Cardiac muscle cell (in vitro differentiated cells and primary cell): Measurements from ENCODE around the gene SIL1. TPM values are rescaled to one million over a fixed set of nuclear protein-coding genes. Genes with fewer than 3 reads are reported as not detected.

ENCODE experiments used
- DNase-seq, 2 donors: peaks; one replicate each; pipeline versions ENCODE4 v3.0.0 to v3.0.0-alpha.2; 2010 to 2017; ENCODE audit warnings: low read depth in 1 of 2, low spot score in 1 of 2
- H3K27ac ChIP-seq: fragments of 200-600 bp; sonication (generic); 2 replicates; pipeline ENCODE4 v1.5.1; 2016
- H3K27me3 ChIP-seq: fragments of 200-600 bp; sonication (generic); 2 replicates; pipeline ENCODE4 v1.6.0; 2016; ENCODE audit warnings: control low read depth
- H3K36me3 ChIP-seq: fragments of 200-600 bp; sonication (generic); 2 replicates; pipeline ENCODE4 v1.5.1; 2016; ENCODE audit warnings: control low read depth
- H3K4me1 ChIP-seq: fragments of 200-600 bp; sonication (generic); 2 replicates; pipeline ENCODE4 v1.8.1; 2017; ENCODE audit warnings: low read depth, mild to moderate bottlenecking, mixed run types
- H3K4me3 ChIP-seq: fragments of 200-600 bp; sonication (generic); 2 replicates; pipeline ENCODE4 v1.5.1; 2016; ENCODE audit warnings: mild to moderate bottlenecking
- H3K9me3 ChIP-seq: fragments of 200-600 bp; sonication (generic); 2 replicates; pipeline ENCODE4 v1.5.1; 2017; ENCODE audit warnings: low read depth, mild to moderate bottlenecking, control low read depth
- polyA plus RNA-seq: library from polyadenylated mRNA; unstranded; fragments of >200 nt; fragmentation: Nextera tagmentation; extraction: Ambion mirVana; gene quantifications from 2 replicates; pipeline ENCODE4 v1.2.1, GENCODE V29; 2016
- total RNA-seq: library from RNA; depleted of rRNA; stranded (reverse); fragments of >200 nt; gene quantifications from 2 replicates; pipeline ENCODE4 v1.2.3, GENCODE V29; 2016
- TF ChIP-seq, protein P1 (sequence below): IDR thresholded peaks from 2 replicates; pipeline ENCODE4 v1.5.1; 2012; ENCODE audit warnings: low read depth, mild to moderate bottlenecking, low read length

Gene SIL1
- total and polyA plus RNA-seq, 2 experiments from 2014 or later = 40.5 to 49.8 TPM

DNA sequence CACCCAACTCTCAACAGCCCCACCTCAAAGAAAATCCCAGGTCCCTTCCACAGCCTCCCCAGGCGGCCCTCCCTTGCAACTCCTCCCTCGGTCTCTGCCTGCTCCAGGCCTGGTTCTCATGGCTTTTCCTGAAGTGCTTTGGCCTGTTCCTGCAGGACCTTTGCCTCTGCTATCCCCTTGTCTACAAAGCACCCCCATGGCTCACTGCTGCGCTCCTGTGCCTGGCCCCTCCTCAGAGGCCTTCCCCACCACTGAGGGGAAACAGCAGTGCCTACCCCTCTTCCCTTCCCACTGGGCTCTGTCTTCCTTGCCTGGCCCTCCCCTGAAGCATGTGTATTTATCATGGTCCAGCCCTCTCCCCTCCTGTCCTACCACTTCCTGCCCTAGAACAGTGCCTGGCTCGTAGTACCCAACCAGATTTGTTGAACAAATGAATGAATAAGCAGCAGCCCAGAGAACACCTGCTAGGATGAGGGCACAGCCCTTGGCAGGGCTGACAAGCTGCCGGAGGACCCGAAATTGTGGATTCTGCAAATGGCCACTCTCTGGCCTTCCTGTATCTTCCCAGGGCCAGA is 254.5 kb downstream of the SIL1 start:
- H3K27ac ChIP-seq = no peak overlapping the region
- H3K4me1 ChIP-seq = peaks cover 27% of the 10 kb centered on the region
- no peaks in the 10 kb centered on the region for H3K9me3 ChIP-seq
- no peak overlapping the region for H3K4me3 ChIP-seq
- DNase-seq = no peak
- no peaks in the 10 kb centered on the region for H3K36me3 ChIP-seq
- H3K27me3 ChIP-seq = no peaks in the 10 kb centered on the region
- TF ChIP-seq, protein P1, sequence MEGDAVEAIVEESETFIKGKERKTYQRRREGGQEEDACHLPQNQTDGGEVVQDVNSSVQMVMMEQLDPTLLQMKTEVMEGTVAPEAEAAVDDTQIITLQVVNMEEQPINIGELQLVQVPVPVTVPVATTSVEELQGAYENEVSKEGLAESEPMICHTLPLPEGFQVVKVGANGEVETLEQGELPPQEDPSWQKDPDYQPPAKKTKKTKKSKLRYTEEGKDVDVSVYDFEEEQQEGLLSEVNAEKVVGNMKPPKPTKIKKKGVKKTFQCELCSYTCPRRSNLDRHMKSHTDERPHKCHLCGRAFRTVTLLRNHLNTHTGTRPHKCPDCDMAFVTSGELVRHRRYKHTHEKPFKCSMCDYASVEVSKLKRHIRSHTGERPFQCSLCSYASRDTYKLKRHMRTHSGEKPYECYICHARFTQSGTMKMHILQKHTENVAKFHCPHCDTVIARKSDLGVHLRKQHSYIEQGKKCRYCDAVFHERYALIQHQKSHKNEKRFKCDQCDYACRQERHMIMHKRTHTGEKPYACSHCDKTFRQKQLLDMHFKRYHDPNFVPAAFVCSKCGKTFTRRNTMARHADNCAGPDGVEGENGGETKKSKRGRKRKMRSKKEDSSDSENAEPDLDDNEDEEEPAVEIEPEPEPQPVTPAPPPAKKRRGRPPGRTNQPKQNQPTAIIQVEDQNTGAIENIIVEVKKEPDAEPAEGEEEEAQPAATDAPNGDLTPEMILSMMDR = no peak

DNA sequence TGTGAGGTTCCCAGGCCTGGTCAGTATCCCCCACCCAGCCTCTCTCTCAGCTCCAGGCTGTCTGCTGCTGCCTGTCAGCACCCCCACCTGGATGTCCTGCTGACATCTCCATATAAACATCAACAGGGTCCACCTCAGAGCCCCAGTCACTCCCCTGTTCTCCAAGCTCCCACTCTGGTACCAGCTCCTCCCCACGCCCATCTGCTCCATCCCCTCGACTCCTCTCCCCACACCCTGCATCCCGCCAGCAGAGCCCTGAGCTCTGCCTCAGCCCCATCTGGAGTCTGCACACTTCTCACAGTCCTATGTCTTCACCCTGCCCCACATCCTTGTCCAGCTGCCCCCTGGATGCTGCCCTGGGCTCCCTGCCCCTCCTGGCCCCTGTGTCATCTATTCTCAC is 255.3 kb downstream of the SIL1 start:
- H3K27ac ChIP-seq = no peak overlapping the region
- H3K4me3 ChIP-seq = no peak overlapping the region
- peaks cover 19% of the 10 kb centered on the region for H3K4me1 ChIP-seq
- TF ChIP-seq, protein P1 = no peak
- H3K9me3 ChIP-seq = no peaks in the 10 kb centered on the region
- H3K27me3 ChIP-seq = no peaks in the 10 kb centered on the region
- DNase-seq = no peak
- H3K36me3 ChIP-seq = no peaks in the 10 kb centered on the region

DNA sequence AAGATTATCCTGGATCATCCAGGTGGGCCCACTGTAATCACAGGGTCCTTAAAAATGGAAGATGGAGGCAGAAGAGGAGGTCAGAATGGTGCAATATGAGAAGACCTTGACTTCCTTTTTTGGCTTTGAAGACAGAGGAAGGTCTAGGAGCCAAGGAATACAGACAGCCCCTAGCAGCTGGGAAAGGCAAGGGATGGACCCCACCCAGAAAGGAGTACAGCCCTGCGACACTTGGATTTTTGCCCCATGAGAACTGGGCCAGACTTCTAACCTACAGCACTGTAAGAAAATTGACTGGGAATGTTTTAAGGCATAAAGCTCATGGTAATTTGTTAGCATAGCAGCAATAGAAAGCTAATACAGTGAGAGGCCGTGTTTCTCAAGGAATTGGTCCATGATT is 256.1 kb downstream of the SIL1 start:
- no peak overlapping the region for H3K27ac ChIP-seq
- peaks cover 13% of the 10 kb centered on the region for H3K4me1 ChIP-seq

DNA sequence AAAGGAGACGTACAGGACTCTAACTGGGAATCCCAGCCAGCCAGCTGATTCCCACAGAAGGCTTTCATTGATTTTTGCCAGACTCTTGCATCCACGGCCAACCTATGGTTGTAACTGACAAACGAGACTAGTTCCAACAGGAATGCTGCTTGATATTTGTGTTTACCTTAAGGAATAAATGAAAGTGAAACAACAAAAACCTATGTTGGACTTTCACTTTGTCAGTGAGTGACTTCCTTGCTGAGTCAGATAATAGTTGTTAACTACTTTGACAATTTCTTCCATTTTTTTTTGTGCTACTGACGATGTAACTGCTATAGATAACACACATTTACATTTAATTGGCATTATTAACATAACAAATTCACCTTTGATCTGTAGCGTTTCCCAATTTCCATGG is 259.6 kb downstream of the SIL1 start:
- no peak overlapping the region for H3K4me3 ChIP-seq
- H3K4me1 ChIP-seq = peaks cover 3% of the 10 kb centered on the region
- H3K36me3 ChIP-seq = peaks cover 4% of the 10 kb centered on the region
- no peaks in the 10 kb centered on the region for H3K9me3 ChIP-seq
- no peaks in the 10 kb centered on the region for H3K27me3 ChIP-seq
- no peak for DNase-seq
- TF ChIP-seq, protein P1 = no peak
- H3K27ac ChIP-seq = no peak overlapping the region

More for the DNA sequence above, 256.1 kb downstream of the SIL1 start:
- Histone ChIP-seq H3K9me3 (no peaks in the 10 kb centered on the region), H3K27me3 (no peaks in the 10 kb centered on the region), H3K36me3 (no peaks in the 10 kb centered on the region), H3K4me3 (no peak overlapping the region)
- no peak for DNase-seq
- TF ChIP-seq, protein P1 = no peak

DNA sequence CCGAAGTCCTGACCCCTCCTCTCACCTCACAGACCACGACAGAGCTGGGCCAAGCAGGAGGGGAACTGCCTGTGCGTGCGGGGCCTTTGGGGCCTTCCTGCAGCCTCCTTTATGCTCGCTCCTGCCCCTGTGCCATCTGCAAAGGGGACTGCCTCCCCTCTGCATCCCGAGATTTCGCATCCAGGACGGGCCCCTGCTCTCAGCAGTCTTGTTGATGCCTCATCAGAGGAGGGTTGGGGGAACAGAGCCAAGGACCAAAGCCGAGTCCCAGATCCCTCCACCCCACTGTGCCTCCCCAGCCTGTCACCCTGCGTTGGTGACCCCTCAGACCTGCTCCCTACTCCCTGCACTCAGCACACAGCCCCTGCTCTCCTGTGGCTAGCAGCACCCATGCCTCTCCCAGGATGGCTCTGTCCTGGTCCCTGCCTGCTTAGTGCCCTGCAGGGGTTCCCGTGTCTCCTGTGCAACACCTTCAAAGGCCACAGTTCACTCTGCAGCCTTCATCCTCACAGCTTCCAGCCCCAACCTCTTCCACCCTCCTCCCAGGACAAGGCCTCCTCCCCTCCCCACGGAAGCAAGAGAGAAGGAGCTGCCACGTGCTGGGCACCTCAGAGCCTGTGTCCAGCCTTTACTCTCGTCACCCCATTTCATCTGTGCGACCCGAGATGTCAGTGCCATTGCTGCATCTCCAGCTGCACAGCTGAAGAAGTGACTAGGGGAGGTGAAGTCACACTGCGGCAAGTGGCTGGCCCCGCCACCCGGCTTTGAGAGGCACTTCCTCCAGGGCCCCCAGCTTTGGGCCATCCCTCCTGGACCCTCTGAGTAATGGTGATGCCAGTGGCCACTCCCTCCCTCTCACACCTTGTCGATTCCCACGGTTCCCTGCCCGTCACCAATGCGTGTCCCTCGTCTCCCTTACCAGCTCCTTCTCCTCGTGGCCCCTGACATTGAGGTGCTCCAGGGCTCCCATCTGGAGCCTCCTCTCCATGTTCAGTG is 260.5 kb downstream of the SIL1 start:
- Histone ChIP-seq H3K4me1 (peaks cover 3% of the 10 kb centered on the region), H3K36me3 (peaks cover 9% of the 10 kb centered on the region), H3K9me3 (no peaks in the 10 kb centered on the region), H3K27me3 (no peaks in the 10 kb centered on the region), H3K27ac (no peak overlapping the region), H3K4me3 (no peak overlapping the region)
- TF ChIP-seq, protein P1 = no peak
- no peak for DNase-seq
